ENCODE data around the gene RNF44.

RNF44 gene

GRCh38 chr5:176536902-176537553, at the start of gene RNF44:
Gene RNF44, minus strand, starts transcription at chr5:176537402. Its CDS starts 4,930 bp downstream, at chr5:176532472.
- peak; percentile 98 for DNase-seq

DNA sequence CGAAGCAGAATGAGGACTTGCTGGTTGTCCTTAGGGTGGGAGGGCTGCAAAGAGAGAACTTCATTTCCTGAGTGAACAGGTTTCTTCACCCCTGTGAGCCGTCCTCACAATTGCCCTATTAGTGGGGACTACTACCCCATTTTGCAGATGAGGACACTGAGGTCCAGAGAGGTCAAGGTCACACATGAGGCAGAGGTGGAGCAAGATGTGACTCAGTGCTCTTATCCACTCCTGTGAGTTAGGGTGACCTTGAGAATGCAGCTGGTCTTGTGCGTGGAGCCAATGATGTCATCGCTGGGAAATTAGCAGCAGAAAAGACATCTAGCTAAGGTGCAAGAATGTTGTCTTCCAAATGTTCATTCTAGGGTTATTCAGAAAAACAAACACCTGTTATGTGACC, 45.9 kb upstream of the RNF44 start:
- no peak for DNase-seq

- no peak for DNase-seq
Observed at GRCh38 chr5:176581361-176581760, 44.2 kb upstream of the RNF44 start.

DNA sequence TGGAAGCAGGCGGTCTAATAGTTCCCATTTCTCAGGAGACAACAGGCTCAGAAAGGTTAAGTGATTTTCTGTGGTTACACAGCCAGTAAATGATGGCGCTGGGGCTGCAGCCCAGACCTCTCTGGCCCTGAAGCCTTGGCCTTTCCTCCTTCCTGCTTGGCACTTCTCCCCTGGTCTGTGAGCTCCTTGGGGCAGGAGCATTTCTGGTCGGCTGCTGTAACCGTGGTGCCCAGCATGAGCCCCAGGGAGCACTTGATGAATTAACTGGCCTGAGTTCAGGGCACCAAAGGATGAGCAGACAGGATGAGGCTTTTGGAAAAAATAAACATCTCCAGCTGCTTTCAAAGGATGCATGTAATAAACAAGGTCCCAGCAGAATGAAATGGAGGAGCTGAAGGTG, 42.1 kb upstream of the RNF44 start:
- DNase-seq: no peak

GRCh38 chr5:176578391-176578808, 41.2 kb upstream of the RNF44 start:
- peak; percentile 45 for DNase-seq

DNA sequence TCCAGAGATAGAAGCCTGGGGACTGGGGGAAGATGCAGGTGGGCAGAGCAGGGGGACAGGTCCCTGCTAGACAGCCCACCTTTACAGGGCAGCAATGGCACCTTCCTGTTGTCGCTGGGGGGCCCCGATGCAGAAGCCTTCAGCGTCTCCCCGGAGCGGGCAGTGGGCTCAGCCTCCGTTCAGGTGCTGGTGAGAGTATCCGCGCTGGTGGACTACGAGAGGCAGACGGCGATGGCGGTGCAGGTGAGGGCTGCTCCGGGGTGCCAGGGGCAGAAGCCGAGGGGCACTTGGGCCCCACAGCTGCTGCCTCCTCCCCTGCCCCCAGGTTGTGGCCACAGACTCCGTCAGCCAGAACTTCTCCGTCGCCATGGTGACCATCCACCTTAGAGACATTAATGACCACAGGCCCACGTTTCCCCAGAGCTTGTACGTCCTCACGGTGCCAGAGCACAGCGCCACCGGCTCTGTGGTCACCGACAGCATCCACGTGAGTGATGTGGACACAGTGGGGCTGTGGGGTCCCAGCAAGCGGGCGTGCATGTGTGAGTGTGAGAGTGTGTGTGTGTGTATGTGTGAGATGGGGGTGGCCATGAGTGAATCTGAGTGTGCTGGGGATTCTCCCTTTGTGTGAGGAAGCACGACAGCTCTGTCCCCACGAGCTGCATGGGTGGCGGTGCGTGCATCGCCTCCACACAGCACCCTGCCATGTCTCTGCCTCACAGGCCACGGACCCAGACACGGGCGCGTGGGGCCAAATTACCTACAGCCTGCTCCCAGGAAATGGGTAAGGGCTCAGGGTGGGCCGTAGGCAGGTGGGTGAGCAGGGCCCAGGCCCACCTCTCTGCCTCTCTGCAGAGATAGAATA, 40.3 kb upstream of the RNF44 start:
- DNase-seq: no peak

DNA sequence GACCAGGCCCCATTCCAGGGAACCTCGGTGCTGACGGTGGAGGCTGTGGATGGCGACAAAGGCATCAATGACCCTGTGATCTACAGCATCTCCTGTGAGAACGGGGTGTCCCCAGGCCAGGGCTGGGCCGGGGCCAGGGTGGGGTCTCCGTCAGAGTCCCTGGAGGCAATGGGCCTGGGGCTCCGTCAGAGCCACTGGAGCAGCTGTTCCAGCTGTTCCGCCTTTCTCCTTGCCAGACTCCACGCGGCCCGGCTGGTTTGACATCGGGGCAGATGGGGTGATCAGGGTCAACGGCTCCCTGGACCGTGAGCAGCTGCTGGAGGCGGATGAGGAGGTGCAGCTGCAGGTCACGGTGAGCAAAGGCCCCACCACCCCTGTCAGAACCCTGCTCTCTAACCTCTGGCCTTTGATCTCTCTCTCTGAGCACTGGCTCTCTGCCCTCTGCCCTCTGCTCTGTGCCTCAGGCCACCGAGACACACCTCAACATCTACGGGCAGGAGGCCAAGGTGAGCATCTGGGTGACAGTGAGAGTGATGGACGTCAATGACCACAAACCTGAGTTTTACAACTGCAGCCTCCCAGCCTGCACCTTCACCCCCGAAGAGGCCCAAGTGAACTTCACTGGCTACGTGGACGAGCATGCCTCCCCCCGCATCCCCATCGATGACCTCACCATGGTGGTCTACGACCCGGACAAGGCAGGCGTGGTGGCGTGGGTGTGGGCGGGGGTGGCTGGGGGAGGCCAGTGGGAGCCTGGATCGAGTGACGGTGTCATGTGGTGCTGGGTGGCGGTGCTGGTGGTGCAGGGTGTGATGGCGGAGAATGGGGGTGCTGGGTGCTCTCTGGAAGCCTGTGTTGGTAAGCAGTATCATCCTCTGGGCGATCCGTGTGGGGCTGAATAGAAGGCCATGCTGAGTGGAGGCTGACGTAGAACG, 38.6 kb upstream of the RNF44 start:
- DNase-seq: no peak

- no peak for DNase-seq
Observed at GRCh38 chr5:176575066-176575465, 37.9 kb upstream of the RNF44 start.

DNA sequence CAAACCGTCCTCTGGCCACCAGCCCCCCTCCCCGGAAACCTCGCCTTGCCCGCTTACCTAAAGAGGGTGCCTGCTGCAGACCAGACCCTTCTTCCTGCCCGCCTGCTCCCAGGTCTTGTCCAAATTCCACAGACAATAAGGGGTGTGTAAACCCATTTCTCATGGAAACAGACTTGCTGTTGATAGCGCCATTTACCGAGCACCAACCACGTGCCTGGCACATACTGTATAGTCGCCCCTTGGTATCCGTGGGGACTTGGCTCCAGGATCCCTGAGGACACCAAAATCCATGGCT, 37.0 kb upstream of the RNF44 start:
- no peak for DNase-seq

GRCh38 chr5:176573564-176574296, 36.5 kb upstream of the RNF44 start:
- peak; percentile 84 to 87 for DNase-seq

DNA sequence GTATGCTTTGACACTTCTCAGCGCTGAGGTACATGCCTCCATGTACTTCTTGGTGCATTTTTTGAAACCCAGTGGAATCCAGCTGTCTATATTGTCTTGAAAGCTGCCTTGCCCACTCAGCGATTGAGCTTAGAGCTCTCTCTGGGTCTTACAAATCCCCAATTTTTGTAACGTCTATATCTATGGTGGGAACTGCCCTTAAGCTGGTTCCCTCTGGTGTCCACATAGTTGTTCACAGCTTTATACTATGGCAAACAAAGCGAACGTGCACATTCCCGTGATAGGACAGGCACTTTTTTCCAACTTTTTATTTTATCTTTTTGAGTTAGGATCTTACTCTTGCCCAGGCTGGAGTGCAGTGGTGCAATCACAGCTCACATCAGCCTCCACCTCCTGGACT, 32.8 kb upstream of the RNF44 start:
- DNase-seq: no peak

GRCh38 chr5:176568657-176569056, 31.5 kb upstream of the RNF44 start:
- no peak for DNase-seq

DNA sequence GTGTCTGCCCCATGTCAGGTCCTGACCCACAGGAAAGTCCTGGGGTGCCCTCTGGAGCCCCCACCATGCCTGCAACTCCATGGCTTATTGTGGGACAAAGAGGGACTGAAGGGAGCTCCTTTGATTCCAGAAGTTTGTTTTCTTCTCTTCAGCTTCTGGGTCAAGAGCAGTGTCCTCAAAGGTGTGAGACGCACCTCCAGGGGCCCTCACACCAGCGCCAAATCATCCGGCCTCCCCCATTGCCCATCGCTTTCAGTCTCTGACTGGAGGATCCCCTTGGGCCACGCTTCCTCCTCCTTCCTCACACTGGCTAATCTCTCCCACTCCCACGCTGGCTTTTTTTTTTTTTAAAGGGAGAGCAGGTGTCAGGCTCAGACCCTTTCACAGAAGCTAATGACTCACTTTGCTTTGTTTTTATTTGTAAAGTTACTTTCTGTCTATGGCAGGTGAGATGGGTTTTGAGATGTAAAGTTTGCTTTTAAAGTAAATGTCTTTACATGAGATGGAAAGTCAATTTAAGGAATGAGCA, 28.6 kb upstream of the RNF44 start:
- no peak for DNase-seq

DNA sequence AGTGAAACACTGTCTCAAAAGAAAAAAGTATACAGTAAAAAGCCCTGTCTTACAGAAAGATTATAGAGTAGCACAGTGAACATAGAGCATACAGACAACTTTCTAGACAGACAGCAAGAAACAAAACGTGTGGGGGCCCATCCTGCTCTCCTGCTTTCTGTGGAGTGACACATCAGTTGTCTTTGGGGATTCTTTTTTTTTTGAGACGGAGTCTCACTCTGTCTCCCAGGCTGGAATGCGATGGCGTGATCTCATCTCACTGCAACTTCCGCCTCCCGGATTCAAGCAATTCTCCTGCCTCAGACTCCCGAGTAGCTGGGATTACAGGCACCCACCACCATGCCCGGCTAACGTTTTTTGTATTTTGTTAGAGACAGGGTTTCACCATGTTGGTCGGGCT, 26.8 kb upstream of the RNF44 start:
- DNase-seq: no peak

GRCh38 chr5:176562189-176562588, 25.0 kb upstream of the RNF44 start:
- no peak for DNase-seq

- DNase-seq: no peak
Observed at GRCh38 chr5:176561259-176561658, 24.1 kb upstream of the RNF44 start.

- peak in 1 of 2 experiments; percentile 55 for DNase-seq
Observed at GRCh38 chr5:176560364-176560763, 23.2 kb upstream of the RNF44 start.

DNA sequence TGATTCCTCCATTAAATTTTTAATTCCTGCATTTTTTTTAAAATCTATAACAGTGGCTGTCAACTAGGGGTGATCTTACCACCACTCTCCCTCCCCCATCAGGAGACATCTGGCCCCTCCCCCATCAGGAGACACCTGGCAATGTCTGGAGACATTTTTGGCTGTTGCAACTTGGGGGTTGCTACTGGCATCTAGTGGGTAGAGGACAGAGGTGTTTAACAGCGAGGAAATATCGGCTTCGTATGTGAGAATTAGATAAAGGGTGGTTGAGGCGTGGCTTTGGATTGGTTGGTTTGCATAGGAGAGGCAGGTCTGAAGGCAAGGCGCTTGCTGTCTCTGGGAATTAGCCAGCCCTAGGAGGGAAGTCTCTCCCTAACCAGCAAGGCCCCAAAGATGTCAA, 22.5 kb upstream of the RNF44 start:
- DNase-seq: no peak

GRCh38 chr5:176557846-176558245, 20.6 kb upstream of the RNF44 start:
- no peak for DNase-seq

DNA sequence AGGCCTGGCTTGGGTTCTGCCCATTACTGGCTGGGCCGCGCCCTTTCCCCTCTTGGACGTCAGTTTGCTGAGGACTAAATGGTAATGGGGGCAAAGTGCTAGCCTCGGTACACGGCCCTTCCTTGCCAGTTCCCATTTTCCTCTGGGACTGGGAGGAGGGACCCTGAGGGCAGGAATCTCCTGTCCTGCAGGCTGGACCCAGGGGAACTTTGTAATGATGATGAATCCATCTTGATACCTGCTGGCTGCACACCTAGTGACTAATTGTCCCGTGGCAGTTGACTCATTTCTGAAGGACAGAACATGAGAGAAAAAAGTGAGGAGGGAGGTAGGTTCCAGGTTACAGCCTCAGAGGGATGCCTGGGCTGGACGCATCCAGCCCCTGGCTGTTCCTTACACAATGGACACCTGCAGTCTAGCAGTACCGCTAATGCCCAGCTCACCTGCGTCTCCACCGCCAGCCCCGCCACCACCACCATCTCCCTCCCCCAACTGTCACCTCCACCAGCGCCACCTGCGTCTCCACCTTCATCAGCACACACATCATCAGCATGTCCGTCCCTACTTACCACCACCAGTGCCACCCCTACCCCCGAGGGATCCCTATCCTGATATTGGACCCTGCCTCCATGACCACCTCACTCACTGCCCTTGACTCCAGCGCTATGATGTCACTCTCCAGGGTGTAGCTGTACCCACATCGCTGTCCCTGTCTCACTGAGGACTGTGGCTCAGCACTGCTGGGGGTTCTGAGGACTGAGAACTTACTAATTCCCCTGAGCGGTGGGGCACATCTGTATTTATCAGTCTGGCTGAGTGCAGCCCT, 16.3 kb upstream of the RNF44 start:
- DNase-seq: no peak

GRCh38 chr5:176552332-176552869, 15.2 kb upstream of the RNF44 start:
- DNase-seq: no peak
